Activated CD4-positive, alpha-beta T cell treated with anti-CD3 and anti-CD28 coated beads, Interleukin-2, amount 50 U/mL, for 4 hours (primary cell): ENCODE measurements around the gene TRIM66.

ENCODE experiments used
- DNase-seq, 2 experiments: peaks; one replicate each; pipeline ENCODE4 v3.0.0-alpha.2; 2020

Gene TRIM66, protein sequence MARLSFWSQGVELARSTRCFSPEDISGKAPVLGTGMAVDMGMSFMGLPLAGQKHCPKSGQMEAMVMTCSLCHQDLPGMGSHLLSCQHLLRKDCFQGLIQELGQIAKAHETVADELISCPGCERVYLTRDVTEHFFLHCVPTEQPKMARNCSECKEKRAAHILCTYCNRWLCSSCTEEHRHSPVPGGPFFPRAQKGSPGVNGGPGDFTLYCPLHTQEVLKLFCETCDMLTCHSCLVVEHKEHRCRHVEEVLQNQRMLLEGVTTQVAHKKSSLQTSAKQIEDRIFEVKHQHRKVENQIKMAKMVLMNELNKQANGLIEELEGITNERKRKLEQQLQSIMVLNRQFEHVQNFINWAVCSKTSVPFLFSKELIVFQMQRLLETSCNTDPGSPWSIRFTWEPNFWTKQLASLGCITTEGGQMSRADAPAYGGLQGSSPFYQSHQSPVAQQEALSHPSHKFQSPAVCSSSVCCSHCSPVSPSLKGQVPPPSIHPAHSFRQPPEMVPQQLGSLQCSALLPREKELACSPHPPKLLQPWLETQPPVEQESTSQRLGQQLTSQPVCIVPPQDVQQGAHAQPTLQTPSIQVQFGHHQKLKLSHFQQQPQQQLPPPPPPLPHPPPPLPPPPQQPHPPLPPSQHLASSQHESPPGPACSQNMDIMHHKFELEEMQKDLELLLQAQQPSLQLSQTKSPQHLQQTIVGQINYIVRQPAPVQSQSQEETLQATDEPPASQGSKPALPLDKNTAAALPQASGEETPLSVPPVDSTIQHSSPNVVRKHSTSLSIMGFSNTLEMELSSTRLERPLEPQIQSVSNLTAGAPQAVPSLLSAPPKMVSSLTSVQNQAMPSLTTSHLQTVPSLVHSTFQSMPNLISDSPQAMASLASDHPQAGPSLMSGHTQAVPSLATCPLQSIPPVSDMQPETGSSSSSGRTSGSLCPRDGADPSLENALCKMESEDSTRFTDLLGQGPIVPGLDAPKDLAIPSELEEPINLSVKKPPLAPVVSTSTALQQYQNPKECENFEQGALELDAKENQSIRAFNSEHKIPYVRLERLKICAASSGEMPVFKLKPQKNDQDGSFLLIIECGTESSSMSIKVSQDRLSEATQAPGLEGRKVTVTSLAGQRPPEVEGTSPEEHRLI (N-terminal part only)

DNA sequence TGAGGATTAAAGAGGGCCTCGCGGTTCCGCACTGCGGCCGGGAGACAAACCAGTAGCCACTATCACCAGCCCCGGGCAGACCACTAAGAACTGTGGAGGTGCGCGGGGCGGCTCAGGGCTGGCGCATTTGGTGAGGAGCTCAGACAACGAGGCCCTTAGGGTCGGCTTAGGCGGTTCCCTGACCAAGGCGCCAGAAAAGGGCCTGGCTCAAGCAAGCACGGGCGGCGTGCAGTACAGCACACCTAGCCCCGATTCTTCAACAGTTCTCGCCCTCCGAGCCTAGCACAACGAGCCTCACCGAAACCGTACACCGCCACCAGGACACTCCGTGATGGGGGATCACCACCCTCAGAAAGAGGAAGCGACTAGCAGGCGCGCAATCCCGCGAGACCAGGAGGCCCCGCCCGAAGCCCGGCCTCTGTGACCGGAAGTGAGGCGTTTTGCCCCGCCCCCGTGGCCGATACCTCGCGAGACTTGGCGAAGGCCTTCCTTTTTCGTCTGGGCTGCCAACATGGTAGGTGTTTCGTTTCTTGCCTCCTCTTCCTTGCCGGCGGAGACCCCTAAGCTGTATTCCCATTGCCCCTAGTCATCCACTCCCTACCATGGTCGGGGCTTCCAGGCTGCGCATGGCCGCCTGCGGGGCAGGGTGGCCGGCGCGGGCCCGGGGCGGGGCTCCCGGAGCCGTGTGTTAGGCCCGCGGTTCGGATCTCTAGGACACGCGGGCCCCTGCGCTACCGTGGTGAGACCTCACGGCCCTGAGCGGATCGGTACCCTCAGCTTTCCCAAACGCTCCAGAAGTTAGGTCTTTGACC lies at the start of gene TRIM66, which contains the start of gene RPL27A:
TSS of gene TRIM66 (minus strand) at position 363 of the 812 bp plus-strand sequence. CDS start 10,391 bp downstream, outside the sequence.
TSS of gene RPL27A (plus strand) at position 490 of the 812 bp plus-strand sequence. CDS start at position 512, 22 bp downstream.
- DNase-seq = peak; percentile 99 to 100

DNA sequence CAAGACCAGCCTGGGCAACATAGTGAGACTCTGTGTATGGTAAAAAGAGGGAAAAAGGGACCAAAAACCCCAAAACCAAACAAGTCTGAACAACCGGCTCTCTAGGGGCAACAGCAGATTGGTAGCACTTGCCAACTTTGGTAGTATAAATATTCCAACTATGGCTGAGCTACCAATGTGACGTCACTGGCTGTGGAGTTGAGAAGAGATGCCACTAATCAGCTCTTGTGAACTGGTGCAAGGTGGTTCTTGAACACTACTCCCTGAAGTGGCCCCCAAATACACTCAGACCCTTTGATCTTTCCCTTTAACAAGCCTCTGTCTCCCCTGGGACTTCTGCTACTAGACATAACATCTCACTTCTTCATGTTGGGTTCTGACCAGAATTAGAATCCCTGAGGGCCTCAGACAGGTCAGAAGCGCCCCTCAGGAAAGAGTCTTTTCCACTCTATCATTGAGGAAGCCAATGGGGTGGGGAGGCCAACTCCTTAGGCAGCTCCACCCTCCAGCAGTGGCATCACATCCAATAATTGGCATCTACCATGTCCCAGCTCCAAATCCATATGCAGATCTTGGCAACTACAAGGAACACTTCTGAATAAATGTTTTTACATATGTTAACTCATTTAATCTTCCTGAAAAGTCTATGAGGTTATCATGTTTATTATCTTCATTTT lies 49.3 kb upstream of the TRIM66 start:
- DNase-seq = no peak

DNA sequence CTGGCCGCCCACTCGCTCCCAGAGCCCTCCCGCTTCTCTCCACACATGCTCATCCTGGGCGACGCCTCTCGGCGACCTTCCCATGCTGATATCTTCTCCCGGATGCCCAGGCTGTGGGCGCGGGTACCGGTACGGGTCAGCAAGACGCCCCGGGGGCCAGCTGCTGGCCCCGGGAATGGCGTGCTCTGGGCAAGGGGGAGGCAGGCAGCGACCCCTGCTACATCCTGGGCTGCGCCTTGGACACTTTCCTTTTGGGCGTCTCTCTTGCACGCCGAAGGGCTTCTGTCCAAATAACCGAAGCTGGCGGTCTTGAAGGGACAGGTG lies 48.2 kb upstream of the TRIM66 start:
- DNase-seq = no peak

DNA sequence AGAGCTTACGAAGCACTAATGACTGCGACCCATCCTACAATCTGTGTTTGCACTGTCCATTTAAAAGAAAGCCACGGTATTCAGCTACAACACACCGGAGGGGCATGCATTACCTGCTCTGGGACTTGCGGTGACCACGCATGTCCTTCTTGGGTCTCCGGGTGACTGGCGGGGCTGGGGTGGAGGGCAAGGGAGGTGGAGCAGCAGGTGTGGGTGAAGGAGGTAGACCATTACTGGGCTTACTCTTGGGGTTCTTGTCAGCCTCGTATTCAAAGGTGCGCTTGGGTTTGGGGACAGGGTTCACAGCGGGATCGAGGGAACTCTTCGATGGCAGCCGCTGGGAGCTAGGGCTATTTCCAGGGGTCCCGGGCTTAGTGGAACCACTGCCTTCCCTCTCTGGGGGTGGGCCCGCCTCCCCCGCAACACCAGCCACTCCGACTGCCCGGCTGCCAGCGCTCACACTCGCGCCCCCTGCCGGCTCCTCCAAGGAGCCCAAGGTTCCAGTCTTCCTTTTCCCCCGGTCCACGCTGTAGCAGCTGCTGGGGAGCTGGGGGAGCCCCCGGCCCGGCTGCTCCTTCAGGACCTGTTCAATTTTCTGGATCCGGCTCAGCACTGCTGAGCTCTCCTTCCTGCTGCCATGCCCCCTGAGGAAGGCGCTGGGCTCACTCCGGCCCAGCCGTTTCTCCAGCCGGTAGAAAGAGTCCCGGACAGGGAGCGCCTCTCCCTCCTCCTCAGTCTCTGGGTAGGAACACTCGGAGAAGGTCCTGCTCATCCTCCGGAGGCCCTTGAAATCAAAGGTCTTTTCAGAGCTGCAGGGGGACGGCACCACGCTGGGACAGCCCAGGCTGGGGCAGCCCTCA lies 47.6 kb upstream of the TRIM66 start:
- DNase-seq = no peak

DNA sequence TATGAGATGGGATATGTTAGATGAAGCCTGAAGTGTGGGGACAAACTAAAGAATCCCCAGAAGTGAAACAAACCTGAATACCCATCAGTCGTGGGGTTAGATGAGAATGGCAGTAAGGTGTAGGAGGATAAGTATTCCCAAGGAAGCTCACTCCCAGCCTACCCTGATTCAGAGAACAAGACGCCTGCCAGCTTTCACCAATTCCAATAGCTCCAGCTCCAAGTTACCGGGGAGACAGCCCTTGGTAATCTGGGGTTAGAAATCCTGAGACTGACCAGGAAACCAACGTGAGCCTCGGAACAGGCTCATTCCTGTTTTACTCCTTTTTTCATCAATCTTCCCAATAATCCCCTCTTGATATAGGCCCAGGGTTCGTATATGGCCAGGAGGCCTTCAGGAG lies 46.6 kb upstream of the TRIM66 start:
- no peak for DNase-seq

DNA sequence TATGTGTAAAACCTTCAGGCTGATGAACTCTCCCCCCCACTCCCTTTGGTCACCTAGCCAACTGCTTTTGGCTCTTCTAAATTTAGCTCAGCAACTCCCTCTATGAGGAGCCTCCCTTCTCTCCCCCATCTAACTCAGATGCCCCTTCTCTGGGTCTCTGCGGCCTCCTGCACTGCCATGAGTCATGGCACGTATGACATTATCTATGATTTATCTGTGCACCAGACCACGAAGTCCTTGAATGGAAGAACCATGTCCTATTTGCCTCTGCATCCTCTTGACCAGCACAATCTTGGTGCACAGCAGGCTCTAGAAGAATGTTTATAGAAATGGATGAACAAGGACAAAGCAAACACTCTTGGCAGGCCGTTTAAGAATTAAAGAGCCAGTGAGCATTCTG lies 46.1 kb upstream of the TRIM66 start:
- DNase-seq = no peak

DNA sequence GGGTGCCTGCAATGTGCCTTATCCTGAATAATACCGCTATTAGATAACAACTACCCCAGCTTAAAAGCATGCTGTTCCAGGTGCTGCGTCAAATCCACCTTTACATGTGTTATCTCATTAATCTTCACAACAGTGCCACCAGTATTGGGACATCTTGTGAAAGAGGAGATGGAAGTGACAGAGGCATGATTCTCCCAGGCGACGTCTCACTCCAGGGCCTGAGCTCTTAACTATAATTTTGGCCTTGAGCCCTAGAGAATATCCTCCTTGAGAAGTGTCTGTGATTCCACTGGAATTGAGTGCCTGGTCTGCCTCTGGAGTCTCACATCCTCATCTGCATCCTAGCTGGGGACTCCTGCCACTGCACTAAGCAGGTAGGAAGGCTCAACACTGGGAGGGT lies 43.9 kb upstream of the TRIM66 start:
- DNase-seq = no peak

DNA sequence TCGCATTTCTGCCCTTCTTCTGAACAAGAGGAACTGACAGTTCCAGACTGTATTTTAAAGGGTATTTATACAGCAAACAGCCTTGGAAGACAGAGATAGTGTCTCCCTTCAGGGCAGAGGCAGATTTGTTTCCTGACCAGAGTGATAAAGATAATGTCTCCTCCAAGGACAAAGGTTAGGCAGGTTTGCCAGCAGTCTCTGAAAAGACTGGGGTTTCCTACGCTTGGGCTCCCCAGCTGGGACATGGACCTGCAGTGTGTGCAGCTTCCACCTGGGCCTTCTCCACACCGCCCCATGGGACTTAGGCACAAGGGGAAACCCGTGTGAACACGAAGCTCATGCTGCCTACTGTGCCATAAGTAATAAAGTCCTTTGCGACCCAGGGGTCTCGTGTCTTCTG lies 42.2 kb upstream of the TRIM66 start:
- DNase-seq = no peak

DNA sequence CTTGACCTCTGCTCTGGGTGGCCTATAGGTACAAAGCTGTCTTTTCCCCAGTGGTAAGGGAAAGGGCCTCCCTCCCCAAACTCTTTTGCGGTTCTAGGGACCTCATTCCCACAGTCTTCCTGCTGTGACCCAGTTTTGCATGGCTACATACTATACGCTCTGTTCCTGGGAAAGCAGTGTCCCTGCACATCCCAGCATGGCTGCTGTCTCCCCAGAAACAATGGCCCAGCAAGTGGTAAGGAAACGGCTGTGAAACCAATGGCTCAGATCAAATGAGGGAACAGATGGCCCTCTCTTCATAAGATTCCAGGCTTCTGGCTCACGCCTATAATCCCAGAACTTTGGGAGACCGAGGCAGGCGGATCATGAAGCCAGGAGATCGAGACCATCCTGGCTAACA lies 41.2 kb upstream of the TRIM66 start:
- no peak for DNase-seq

DNA sequence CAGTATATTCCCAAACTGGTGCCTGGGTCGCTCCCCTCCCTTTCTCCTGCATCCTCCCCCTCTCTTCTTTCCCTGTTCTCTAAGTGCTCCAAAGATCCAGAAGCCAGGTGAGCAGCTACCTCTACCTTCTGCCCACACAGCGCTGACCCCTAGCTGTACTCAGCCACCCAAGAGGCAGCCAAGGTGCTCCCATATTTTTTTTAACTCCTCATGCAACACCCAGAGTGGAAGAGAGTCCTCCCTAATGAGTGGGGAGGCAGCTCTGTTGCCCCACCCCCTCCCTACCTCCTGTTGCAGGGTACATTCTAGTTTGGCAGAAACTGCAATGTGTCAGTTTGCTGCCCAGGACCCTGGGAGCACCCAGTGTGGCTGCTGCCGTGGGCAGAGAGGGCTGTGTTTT lies 40.3 kb upstream of the TRIM66 start:
- DNase-seq = no peak

DNA sequence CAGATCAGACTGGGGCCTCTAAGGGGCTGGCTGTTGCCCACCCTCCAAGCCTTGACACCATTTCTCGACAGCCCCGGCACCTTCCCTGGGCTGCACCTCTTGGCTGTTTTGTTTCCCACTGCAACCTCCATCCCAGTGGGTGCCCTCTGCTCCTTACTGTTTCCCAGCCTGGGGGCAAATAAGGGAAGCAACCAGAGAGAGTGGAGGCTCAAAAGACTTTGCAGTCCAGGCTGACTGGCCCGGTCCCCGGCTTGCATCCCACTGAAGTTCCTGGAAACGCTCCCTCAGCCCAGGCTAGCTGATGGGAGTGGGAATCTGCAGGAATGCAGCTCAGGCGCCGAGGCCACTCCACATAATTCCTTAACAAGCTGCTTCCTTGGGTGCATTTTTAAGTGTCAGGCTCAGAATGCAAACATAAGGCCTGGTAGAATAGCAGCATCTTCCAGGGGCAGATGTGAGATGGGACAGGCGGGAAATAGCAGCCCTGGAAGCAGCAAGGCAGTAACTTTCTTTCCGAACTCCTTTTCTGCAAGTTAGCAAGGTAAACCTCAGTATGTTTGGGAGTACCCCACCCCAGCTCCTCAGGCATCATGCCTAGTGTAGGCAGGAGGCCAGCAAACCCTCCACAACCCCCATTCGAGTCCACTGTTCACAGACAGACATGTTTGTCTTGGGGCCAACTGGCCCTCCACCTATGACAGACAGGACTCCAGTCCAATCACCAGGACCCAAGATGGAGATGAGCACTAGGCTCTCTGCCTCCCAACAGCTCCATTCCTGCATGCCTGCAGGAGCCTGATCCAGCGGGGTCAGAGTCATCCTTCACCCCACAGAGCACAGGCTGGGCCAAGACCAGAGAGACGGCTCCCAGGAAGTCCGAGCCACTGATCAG lies 39.4 kb upstream of the TRIM66 start:
- no peak for DNase-seq

DNA sequence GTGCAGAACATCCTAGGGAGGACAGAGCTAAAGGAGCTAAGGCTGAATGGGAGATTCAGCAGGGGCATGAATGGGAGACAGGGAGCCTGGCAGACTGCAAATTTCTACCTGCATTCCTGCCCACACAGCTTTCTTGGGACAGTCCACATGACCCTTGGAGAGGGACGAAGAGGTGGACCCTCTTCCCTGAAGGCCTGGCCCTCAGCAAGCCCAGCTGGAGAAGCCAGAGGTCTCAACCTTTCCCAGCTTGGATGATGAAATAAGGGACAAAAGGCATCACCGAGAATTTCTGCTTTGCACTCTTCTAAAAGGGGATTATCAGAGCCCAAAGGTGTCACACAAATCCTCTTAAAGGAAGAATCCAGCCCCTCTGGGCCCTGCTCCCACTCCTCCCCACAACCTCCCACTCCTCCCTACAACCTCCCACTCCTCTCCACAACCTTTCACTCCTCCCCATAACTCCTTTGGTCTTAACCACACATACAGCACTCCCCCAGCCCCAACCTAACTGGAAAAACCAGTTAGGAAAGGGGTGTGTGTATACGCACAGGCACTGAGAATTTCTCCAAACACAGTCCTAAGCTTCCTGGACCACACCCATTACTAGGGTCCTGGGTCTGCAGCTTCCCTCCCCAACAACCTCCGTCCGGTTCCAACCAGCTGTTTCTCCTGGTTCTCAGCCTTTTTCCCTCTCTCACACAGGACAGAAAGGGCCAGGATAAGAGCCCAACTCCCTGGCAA lies 38.6 kb upstream of the TRIM66 start:
- no peak for DNase-seq

DNA sequence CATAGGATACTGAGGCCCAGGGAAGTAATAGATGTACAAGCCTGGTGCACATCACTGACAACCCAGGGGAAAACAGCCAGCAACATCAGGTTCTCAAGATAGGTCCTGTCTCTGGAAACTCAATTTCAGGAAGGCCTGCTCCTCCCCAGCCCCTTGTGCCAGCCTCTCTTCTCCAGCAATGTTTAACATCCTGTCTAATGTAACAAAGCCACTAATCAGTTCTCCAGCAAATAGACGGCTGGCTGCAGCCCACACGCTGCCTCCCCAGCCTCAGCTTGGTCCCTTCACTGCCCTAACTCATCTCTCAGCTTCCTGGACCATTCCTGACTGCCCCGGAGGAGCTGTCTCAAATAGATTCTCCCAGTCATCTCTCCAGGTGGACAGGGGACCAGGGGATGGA lies 37.9 kb upstream of the TRIM66 start:
- no peak for DNase-seq

DNA sequence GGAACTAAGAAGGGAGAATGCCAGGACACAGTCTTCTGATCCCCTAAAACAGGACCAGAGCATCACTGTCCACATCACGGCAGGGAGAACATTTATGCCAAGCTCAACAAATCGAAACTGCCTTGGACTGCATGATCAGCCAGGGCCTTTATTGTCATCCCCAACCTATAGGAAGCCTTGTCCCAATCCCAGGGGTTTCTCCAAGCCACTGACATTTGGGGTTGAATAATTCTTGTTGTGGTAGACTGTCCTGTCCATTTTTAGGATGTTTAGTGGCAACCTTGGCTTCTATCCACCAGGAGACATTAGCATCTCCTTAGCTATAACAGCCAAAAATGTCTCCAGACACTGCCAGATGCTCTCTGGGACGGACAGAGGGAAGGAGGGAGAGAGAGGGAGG lies 37.3 kb upstream of the TRIM66 start:
- DNase-seq = no peak

DNA sequence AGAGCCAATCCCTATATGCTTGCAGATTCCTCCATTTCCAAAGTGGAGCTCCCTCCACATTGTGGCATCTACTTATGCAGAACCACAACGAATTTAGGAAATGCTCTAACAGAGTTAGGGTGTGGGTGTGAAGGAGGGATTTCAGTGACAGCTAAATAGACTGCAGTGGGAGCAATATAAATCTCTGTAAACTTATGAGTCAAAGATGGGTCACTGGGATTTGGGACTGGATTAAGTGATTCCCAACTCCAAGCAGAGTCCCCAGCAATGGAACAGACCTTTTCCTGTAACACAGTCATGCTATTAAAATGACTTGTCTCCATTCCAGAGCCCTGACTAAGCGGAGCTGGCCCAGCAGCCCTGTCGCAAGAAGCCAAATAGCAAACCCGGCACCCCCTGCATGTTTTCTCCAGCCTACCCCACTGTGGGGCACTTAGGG lies 36.8 kb upstream of the TRIM66 start:
- no peak for DNase-seq

DNA sequence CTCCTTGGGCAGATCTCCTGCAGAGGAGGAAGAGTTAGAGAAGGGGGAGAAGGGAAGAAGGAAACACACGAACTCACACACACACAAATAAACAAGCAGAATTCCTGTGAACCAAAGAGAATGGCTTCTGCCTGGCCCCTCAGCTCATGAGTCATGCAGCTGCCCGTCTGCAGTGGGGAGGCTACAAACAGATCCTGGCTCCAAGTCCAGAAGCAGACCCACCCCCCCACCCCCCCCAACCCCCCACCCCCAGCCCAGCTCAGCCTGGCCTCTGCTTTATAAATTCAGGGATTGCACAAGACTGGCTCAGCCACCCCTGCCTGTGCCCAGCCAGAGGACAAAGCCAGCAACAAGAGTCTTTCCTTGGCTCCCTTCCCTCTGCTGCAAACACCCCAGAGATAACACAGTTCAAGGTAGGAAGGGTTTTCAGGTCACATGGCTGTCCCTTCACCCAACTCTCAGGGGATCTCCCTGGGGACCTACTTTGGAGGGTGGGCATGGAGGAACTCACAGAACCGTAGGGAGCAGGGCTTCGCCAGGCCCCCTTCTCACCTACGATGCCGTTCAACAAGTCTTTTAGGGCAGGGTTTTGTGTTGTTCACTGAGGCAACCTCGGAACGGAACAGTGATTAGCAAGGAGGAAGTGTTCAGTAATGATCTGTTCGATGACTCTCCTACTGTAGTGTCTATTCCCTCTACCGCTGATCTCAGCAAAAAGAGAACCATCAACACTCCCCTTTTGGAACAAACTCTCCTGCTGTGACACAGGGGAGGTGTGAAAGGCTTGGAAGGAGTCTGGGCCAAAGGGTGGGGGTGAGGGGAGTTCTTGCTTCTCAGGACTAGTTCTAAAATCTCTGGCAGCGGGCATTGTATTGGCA lies 35.6 kb upstream of the TRIM66 start:
- no peak for DNase-seq

DNA sequence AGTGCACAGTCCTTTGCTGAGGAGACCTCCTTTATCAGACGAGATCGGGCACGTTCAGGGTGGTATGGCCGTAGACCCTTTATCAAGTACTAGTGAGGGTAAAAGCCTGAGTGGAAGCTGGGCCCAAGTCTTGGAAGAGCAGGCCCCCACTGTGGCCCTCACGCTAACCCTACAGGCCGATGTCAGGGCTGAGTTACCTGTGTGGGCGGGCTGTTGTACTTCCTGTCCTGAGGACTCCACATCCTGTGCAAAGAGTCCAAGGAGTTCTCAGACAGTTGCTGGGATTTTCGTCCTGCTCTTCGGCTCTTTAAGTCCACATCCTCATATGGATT lies 35.0 kb upstream of the TRIM66 start:
- DNase-seq = no peak

DNA sequence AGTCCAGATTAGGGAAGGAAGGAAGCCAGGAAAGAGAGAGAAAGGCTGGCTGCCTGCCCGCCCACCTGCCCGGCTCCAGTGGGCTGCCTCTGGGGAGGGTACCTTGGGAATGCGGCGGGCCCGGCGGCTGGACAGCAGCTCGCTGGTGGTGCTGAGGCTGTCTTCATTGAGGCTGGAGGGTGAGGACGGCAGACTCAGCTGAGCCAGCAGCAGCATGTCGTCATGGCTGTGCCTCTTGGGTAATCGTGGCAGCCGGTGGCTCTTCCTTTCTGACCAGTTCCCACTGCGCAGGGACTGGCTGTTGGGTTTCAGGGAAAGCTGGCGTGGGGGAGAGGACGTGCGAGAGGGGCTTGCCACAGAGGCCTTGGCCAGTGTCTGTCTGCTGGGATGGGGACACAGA lies 33.0 kb upstream of the TRIM66 start:
- no peak for DNase-seq
